Measurements from ENCODE around the gene TLR9.
A peak's percentile ranks its signal among the peaks of the same experiment; 100 is the strongest.

TLR9 gene

DNA sequence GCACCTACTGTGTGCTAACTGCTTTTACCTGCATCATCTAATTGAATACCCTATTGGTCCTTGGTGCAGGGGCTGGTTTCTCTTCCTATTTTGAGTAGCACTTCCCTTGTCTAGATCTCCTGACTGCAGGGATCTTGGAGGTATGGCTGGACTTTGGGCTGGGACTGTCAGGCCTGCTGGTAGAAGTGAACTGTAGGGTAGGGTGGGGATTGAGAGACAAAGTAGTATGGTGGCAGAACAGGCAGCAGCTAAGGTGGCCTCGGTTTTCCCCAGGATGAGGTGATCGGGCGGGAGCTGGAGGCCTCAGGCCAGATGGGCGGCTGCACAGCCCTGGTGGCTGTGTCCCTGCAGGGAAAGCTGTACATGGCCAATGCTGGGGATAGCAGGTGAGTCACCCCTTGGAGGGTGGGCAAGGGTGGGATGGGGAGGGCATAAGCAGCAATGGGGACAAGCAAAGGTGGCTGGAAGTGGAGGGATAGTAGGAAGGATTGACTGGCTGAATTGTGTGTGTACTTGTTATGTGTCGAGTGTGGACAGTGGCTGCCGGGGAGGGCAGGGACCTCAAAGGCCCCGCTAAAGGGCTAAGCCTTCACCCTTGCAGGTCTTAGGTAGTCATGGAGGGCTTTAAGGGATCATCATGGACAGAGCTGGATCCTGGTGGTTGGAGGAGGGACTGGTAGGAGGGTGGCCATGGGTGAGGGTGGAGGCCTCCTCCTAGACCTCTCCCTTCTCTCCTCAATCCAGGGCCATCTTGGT, 22.1 kb upstream of the TLR9 start:
- no peak for DNase-seq

DNA sequence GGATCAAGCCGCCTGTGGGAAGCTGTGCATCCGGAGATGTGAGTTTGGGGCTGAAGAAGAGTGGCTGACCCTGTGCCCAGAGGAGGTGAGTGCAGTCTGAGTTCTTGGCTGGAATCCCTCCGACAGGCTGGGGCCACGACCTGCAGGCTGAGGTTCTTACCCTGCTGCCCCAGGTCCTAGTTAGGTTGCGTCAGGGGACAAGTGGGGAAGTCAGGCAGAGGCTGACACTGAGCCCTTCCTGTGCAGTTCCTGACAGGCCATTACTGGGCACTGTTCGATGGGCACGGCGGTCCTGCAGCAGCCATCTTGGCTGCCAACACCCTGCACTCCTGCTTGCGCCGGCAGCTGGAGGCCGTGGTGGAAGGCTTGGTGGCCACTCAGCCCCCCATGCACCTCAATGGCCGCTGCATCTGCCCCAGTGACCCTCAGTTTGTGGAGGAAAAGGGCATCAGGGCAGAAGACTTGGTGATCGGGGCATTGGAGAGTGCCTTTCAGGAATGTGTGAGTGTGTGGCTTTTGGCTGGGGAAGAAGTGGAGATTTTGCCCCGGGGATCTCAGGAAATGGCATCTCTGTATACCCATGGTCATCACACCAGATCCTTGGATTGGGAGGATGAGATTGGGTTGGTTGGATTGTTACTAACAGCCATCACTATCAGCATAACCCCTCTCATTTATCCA, 21.4 kb upstream of the TLR9 start:
- DNase-seq: no peak

GRCh38 chr3:52246264-52246620, 20.8 kb upstream of the TLR9 start:
- DNase-seq: no peak

- no peak for DNase-seq
These were observed 20.1 kb upstream of the TLR9 start, which contains the start of gene PPM1M for GRCh38 chr3:52245322-52246263. Gene PPM1M (plus strand): TSS chr3:52245759. CDS start chr3:52245825, 66 bp downstream.

DNA sequence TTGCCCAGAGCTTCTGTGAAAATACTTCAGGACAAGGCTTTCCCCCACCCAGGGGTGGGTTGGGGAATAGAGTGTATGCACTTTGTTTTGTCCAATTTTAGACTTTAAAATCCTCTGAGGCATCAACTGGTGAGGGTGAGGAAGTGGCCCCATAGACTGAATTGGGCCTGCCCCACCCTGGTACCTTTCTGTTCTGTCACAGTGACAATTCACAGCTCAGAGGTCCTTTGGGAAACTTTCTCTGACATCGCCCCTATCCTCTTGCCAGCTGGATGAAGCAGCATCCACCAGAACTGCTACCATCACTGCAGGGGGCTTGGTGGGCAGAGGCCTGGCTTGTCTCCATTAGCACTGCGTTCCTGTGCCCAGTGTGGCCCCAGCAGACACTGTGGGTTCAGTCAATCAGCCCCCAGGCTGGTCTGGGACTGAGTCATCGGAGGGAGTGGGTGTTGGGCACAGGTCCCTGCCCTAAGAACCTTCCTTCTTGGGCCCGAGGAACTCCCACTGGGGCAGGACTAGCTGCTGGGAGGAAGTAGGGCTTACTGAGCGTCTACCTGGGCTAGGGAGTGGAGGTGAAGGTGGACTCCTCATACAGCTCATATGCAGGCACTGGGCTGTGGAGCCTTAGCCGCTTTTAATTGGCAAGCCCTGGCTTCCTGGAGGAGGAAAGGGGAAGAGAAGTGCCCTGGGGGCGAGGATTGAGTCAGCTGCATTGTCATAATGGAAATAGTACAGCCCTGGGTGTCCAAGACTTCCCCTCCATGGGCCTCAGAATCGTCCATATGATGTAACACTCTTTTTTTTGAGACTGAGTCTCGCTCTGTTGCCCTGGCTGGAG, 18.6 kb upstream of the TLR9 start:
- no peak for DNase-seq

DNA sequence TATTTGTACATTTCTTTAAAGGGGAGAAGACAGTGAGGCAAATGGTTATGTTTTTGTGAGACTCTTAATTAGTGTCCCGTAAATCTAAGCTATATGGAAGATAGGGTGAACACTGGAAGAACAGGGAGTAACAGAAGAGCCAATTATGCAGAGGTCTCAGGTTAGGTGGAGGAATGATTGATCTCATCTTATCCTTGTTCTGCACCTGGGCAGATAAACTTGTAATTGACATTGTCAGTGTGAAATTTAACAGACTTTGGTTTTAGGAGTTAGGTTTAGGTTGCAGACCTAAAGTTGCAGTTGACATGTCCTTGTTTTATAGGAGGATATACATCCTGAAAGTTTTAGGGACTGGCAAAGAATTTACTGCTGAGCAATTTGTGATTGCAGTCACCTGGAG, 16.6 kb upstream of the TLR9 start:
- no peak for DNase-seq

GRCh38 chr3:52240886-52241370, 15.5 kb upstream of the TLR9 start:
- DNase-seq: no peak

GRCh38 chr3:52240059-52240885, 14.8 kb upstream of the TLR9 start:
- DNase-seq: no peak

GRCh38 chr3:52238761-52239701, 13.6 kb upstream of the TLR9 start, which contains the start of gene TWF2:
Gene TWF2 (minus strand): TSS chr3:52239158. CDS start chr3:52239016, 142 bp downstream.
- DNase-seq: peak; percentile 48

DNA sequence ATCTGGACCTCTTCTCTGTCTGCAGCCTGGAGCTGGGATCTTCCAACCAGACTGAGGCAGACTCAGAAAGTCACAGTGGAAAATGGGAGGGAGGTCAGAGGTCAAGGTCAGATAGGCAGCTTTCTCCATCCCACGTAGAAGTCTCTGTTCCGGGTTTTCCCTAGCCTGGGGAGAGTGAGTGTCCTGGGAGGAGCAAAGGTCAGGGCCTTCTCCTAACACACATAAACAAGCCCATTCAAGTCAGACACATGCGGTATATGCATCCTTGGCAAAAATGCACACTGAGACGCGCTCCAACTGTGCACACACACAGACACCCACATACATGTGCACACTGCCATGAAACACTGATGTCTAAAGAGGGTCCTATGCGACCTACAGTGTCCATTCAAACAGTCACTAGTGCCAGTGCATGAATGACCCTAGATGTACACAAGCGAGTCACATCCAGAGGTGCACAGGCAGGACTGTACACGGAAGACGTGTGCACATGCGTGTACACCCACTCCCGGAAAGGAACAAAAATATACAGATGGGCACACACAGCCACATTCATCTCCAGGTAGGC, 12.8 kb upstream of the TLR9 start:
- no peak for DNase-seq

GRCh38 chr3:52237657-52238172, 12.3 kb upstream of the TLR9 start:
- no peak for DNase-seq

DNA sequence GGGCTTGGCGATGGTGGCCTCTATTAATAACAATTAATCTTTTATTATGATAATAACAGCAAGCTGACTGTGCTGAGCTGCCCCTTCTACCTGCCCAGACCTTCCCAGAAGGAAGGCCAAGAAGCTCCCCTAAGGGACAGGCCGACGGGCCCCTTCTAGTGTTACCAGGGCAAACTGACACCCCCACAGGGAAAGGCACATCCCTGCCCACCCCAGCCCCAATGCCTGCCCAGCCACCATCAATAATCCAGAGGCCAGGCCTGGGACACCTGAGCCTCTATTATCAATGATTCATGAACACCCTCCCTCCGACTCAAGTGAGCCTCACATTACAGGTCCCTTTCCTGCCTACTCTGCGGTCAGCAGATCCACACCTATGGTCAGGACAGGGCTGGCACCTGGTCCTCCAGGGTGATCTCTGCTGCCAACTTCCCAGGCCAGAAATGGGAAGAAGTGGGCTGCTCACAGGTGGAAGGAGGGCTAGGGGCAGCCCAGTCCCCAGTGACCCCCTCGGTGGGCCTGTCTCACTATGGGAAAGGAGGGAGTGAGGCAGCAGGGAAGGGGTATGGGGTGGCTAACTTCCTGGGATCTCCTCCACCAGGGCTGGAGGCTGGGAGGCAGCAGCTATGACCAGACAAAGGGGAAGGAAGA, 11.7 kb upstream of the TLR9 start:
- no peak for DNase-seq

DNA sequence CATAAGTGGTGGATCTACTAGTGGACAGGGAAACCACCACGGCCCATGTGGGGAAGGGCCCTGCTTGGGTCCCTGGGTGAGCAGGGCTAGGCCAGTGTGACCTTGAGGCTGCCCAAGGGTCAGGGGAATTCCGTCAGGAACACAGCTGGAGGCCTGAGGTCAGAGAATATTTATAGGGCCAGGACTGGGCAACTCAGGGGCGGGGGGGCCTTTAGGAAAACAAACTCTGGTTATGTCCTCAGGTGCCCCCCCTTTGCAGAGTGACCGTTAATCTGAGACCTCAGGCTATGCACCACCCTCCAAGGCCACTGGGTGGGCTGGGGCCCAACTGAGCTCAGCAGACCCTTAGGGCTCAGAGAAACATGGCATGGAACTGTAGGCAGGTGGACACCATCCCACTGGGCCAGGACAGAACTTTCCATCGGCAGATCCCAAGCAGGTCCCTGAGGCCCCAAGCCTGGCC, 11.0 kb upstream of the TLR9 start:
- no peak for DNase-seq

DNA sequence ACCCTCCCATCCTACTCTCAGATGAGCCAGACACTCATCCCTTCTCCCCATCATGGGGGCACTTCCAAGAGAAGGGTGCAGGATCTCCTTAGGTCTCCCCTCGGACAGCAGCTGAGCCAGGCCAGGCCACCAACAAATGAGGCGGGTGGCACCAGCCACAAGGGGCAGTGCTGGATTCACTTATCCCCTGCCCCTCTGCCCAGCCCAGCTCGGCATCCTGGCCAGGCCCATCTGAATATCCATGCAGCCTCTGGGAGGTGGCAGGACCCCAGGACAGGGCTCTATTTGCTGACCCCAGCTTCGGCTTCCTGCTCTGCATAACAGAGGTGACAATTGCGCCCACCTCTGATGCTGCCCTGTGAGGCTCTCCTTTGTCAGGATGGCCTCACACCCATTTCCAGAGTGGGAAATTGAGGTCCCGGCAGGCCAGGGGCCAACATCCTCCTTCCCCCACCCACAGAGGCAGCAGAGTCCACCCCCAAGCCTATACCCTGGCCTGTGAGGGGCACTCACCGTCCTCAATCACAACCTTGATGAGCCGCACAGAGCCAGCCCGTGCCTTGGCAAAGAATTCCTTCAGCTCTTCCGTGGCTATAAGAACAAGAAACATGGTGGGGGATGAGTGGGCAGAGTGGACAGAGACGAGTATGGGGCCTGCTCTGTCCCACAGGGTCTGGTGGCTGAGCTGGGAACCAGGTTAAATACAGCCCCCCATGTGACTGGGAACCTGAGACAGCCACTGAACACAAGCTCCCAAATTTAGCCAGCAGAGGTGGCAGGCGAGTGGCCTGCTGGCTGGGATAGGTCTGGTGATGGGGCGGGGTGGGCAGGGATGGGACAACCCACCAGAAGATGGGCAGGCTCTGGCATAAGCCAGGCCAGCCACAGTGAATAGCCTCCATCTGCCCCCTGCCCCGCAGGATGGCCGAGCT, 9.3 kb upstream of the TLR9 start:
- DNase-seq: no peak

DNA sequence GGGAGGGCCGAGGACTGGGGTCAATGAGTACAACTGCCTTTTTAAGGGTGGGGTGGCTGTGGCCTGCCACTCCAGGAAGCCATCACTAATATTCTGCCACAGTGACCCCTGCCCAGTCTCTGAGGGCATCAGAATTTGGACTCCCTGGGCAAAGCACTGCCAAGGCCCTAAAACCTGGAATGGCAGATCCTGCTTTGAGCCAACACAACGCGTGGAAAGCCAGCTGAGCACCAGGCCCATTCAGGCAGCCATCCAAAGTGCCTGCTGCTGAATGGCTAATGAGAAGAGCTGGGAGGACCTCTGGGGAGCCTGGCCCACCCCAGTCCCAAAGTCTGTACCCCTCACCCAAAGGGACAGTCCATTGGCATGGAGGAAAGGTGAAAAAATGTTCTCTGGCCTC, 8.5 kb upstream of the TLR9 start:
- DNase-seq: no peak

- no peak for DNase-seq
These were observed 7.7 kb upstream of the TLR9 start for GRCh38 chr3:52233108-52233591.
